ENCODE measurements around the gene AACS. TPM values are rescaled to one million over a fixed set of nuclear protein-coding genes. Genes with fewer than 3 reads are reported as not detected.
A peak's percentile ranks its signal among the peaks of the same experiment; 100 is the strongest.
"Not testable (repeated sequence)": the region's sequence is repeated elsewhere in the genome, so short reads cannot be mapped to it uniquely, and the experiment has no call there.

AACS gene
- total RNA-seq, 2 donors from 2014 or later: 36.7 to 54.6 TPM

DNA sequence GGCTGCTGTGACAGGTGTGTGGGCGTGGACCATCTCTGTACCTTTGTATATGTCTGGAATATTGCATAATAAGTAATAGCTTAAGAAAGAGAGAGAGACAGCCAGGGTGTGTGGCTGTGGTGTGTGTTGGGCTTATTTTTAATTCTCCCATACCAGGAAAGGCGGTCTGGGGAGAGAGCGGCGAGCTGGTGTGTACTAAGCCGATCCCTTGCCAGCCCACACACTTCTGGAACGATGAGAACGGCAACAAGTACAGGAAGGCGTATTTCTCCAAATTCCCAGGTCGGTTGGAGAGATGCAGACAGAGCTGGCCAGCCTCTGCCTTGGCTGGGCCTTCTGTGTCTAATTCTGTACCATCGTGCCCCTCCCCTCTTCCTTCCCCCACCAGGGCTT lies 63.9 kb downstream of the AACS start:
- DNase-seq (ENCODE audit: low spot score): no peak
- Mint-ChIP-seq H3K4me1 (ENCODE audit: low read depth in 2 of 2) (no peaks in the 10 kb centered on the region), H3K36me3 (no peaks in the 10 kb centered on the region), H3K9me3 (no peaks in the 10 kb centered on the region), H3K27ac (peak overlapping the region in 1 of 2 donors; percentile 7), H3K27me3 (no peaks in the 10 kb centered on the region), H3K4me3 (no peak overlapping the region)
- ATAC-seq: no peak

DNA sequence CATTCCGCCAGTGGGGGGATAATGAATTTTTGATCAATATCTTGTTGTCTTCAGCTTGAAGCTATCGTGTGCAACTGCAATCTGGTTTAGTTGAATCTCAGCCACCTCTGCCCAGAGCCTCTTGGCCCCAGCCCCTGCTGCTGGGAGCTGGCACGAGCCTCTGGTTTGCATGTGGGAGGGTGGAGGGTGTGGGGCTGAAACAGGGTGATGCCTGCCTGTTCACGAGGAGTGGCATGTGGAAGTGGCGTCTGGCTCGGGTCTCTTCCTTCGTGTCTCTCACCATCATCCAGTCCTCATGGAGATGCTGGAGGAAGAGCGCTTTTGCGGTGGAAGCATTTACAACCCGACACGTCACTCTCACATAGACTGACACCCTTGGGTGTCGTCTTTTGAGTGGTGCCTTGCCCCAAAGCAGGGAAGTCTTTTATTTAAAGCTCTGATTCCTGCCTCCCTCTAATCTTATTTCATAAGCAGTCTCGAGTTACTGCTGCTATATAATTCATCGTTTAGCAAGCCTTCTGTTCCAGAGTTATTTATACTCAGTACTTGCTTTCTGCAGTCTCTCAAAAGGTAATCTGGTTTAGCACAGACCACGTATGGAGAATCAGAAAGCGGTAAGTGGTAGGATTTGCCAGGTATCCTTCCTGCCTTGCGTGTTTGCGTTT lies 64.5 kb downstream of the AACS start:
- no peaks in the 10 kb centered on the region for H3K27me3 Mint-ChIP-seq
- H3K4me3 Mint-ChIP-seq: no peak overlapping the region
- no peak for ATAC-seq
- H3K36me3 Mint-ChIP-seq: no peaks in the 10 kb centered on the region
- no peaks in the 10 kb centered on the region for H3K4me1 Mint-ChIP-seq (ENCODE audit: low read depth in 2 of 2)
- no peaks in the 10 kb centered on the region for H3K9me3 Mint-ChIP-seq
- no peak overlapping the region for H3K27ac Mint-ChIP-seq
- no peak for DNase-seq (ENCODE audit: low spot score)

DNA sequence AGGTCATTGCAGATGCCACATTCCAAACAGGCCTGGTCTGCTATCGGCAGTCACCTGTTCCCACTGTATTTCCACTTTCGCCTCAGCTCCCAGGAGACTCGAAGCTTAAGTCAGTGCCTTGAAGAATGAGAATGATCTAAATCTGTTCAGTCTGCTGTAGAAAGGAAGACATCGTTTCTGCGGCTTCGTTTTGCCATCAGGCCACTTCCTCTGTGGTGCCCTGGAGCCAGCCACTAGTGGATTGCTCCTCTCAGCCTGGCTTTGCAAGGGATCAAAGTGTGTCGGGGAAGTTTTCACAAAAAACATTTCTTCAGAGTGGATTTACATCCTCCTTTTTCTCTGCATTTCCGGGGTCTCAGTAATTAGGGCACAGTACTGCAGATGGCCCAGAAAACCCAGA lies 66.7 kb downstream of the AACS start:
- DNase-seq (ENCODE audit: low spot score) (no peak), ATAC-seq (no peak)
- Mint-ChIP-seq H3K4me3 (no peak overlapping the region), H3K27ac (no peak overlapping the region), H3K9me3 (no peaks in the 10 kb centered on the region), H3K4me1 (ENCODE audit: low read depth in 2 of 2) (no peaks in the 10 kb centered on the region), H3K27me3 (no peaks in the 10 kb centered on the region), H3K36me3 (no peaks in the 10 kb centered on the region)

DNA sequence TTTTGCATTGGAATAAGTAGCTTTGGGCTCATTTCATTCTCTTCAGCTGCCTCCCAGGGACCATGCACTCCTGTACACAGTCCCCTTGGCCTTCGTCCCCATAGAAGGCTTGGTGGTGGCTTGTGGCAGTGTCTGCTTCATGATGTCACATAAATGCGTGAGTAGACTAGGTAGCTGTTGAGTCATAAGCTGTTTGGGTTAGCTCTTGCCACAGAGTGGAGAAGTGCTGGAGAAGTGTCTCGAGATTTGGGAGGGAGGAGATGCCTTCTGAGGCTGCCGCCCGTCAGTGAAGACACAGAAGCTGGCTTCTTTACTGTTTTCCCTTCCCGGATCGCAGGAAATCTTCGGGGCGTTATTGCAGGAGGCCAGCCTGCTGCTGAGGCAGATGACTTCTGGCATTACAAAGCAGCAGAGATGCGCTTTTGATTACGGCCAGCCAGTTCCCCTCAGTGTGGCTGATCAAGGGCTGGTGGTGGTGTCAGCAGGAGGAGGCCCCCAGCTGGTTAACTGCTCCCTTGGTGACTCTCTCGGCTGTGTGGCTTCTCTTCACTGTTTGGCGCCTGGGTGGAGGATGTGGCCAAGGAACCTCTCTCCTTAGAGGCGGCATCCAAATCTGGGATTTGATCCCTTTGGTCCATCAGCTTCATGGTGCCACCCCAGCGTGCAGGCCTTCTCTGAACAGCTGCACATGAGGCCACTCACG lies 67.6 kb downstream of the AACS start:
- no peaks in the 10 kb centered on the region for H3K36me3 Mint-ChIP-seq
- no peaks in the 10 kb centered on the region for H3K9me3 Mint-ChIP-seq
- no peaks in the 10 kb centered on the region for H3K27me3 Mint-ChIP-seq
- H3K4me1 Mint-ChIP-seq (ENCODE audit: low read depth in 2 of 2): no peaks in the 10 kb centered on the region
- H3K4me3 Mint-ChIP-seq: no peak overlapping the region
- no peak for ATAC-seq
- H3K27ac Mint-ChIP-seq: no peak overlapping the region
- no peak for DNase-seq (ENCODE audit: low spot score)

DNA sequence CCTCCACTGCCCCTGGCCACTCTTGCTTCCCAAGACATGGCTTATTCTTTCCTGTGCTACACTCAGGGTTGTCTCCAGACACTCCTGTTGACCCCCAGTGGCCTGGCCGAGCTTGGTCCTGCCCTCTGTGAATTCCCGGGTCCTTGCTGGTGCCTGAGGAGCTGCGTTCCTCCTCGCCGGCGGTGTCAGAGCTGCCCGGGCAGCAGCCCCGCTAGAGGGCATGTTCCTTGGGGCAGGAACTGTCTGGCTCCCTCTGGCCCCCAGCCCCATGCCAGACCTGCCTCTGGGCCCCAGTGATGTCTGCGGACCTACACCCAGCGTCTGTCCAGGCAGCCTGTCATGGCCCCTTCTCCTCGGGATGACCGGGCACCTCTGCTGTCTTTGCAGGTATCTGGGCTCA lies 68.4 kb downstream of the AACS start:
- Mint-ChIP-seq H3K9me3 (no peaks in the 10 kb centered on the region), H3K27me3 (no peaks in the 10 kb centered on the region), H3K36me3 (no peaks in the 10 kb centered on the region), H3K4me3 (no peak overlapping the region), H3K4me1 (ENCODE audit: low read depth in 2 of 2) (no peaks in the 10 kb centered on the region), H3K27ac (no peak overlapping the region)
- ATAC-seq (no peak), DNase-seq (ENCODE audit: low spot score) (no peak)

DNA sequence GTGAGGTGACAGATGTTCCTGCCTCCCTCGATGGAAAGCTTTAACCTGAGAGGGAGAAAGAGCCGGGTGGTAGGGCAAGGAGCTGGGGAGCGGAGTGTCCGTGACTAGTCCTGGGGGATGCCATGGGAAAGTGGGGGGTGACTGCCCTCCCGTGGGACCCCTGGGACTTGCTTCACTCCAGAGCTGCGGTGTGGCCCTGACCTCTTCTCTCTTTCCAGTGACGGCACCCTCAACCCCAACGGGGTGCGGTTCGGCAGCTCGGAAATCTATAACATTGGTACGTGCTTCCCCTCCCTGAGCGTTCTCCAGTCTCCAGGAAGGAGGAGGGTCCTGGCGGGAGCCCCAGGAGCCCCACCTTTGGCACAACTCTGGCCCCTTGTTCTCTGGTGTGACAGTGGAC lies 69.3 kb downstream of the AACS start:
- DNase-seq (ENCODE audit: low spot score): no peak
- Mint-ChIP-seq H3K4me1 (ENCODE audit: low read depth in 2 of 2) (no peaks in the 10 kb centered on the region), H3K27me3 (no peaks in the 10 kb centered on the region)

DNA sequence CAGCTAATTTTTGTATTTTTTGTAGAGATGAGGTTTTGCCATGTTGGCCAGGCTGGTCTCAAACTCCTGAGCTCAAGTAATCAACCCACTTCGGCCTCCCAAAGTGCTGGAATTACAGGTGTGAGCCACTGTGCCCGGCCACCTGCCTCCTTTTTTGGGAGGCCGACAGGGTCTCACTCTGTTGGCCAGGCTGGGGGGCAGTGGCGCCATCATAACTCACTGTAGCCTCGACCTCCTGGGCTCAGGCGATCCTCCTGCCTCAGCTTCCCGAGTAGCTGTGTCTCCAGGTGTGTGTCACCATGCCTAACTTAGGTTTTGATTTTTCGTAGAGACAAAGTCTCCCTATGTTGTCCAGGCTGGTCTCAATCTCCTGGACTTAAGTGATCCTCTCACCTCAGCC lies 70.7 kb downstream of the AACS start:
- Mint-ChIP-seq H3K4me1 (ENCODE audit: low read depth in 2 of 2) (no peaks in the 10 kb centered on the region), H3K27ac (no peak overlapping the region), H3K36me3 (no peaks in the 10 kb centered on the region), H3K9me3 (no peaks in the 10 kb centered on the region), H3K4me3 (no peak overlapping the region), H3K27me3 (no peaks in the 10 kb centered on the region)
- DNase-seq (ENCODE audit: low spot score) (no peak), ATAC-seq (no peak)

More for the DNA sequence above, 69.3 kb downstream of the AACS start:
- Mint-ChIP-seq H3K4me3 (no peak overlapping the region), H3K27ac (no peak overlapping the region), H3K36me3 (no peaks in the 10 kb centered on the region), H3K9me3 (no peaks in the 10 kb centered on the region)
- no peak for ATAC-seq

DNA sequence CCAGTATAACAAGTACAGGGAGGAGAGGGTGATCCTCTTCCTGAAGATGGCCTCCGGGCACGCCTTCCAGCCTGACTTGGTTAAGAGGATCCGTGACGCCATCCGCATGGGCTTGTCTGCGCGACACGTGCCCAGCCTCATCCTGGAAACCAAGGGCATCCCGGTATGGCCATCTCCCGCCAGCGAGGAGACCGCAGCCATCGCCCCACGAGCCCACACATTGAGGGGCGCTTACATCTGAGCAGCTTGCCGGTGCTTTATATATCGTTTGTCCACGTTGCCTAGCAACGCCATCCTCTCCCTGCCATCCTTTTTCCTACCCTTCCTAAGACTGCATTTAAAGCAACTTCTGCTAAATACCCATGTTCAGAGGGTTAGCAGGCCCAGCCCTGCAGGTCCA lies 71.5 kb downstream of the AACS start:
- Mint-ChIP-seq H3K27me3 (no peaks in the 10 kb centered on the region), H3K4me3 (no peak overlapping the region), H3K27ac (no peak overlapping the region), H3K9me3 (no peaks in the 10 kb centered on the region), H3K4me1 (ENCODE audit: low read depth in 2 of 2) (no peaks in the 10 kb centered on the region), H3K36me3 (no peaks in the 10 kb centered on the region)
- ATAC-seq (no peak), DNase-seq (ENCODE audit: low spot score) (no peak)

DNA sequence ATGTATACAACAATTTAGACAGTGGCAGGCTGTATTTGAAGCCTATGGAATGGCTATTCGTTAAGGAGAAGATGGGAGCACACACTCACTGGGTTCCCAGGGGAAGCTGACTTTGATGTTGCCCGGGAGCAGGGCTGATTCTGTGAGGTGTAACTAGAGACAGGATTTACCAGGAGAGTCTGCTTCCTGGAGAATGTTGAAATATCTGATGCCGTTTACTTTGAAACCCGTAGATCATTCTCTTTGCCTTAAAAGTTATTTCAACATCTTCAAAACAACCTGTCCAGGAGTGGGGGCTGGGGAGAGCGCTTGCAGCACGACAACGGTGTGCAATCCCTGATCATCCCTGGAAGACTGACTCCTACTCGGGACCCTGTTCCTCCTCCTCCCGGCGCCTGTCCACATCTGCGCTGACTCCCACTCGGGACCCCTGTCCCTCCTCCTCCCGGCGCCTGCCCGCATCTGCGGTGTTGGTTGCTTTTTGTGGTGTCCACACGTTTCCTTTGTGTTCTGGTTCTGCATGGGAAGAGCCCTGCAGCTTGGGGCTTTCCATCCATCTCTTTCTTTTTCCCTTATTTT lies 72.6 kb downstream of the AACS start:
- H3K4me3 Mint-ChIP-seq: no peak overlapping the region
- no peaks in the 10 kb centered on the region for H3K36me3 Mint-ChIP-seq
- H3K4me1 Mint-ChIP-seq (ENCODE audit: low read depth in 2 of 2): no peaks in the 10 kb centered on the region
- no peak overlapping the region for H3K27ac Mint-ChIP-seq
- H3K27me3 Mint-ChIP-seq: no peaks in the 10 kb centered on the region
- DNase-seq (ENCODE audit: low spot score) (no peak), ATAC-seq (no peak)
- H3K9me3 Mint-ChIP-seq: no peaks in the 10 kb centered on the region

DNA sequence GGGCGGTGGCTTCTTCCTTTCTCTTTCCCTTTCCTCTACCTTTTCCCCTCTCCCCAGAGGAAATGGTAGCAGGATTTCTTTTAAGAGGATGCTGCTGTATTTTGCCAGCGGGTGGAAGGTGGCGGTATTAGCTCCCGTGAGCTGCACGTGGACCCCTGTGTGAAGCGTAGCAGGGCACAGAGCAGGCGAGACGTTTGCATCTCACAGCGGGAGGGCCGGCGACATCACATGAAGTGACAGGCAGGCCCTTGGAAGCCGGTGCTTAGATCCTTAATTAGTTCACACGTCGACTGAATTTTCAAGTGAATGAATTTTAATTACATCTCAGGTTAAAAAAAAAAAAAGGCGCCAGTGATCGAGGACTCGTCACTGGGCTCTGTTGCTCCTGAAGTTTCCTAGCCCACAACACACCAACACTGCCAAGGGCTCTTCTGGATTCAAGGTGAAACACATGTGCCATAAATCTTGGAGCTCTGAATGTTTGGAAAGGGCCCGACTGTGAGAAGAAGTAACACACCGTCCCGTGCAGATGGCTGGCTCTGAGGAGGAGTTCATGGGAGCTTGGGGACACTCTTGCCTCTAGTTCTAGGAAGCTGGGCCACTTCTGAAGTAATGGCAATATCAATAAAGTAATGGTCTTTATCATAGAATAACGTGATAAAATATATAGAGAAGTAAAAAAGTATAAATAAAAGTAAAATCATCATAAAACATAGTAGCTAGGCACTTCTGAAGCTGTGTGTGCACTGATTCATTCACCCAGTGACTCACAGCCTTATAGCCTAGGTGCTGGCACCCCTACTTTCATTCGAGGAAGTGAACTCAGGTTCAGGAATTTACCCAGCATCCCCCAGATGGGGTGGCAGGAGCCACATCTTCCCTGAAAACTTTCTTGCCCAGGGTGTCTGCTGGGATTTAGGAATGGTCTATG lies 75.3 kb downstream of the AACS start:
- Mint-ChIP-seq H3K36me3 (no peaks in the 10 kb centered on the region), H3K4me1 (ENCODE audit: low read depth in 2 of 2) (no peaks in the 10 kb centered on the region), H3K9me3 (no peaks in the 10 kb centered on the region), H3K27me3 (no peaks in the 10 kb centered on the region), H3K4me3 (no peak overlapping the region), H3K27ac (no peak overlapping the region)
- no peak for DNase-seq (ENCODE audit: low spot score)
- ATAC-seq: no peak

DNA sequence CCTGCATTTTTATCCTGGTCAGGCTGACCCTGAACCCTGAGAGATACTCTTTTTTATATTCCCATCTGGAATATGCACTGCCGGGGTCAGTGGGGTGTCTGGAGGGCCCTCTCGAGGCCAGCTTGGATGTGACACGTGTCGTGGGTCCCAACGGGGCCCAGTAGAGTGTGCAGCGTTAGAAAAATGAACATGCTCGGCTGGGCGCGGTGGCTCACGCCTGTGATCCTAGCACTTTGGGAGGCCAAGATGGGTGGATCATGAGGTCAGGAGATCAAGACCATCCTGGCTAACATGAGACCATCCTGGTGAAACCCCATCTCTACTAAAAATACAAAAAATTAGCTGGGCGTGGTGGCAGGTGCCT lies 76.0 kb downstream of the AACS start:
- H3K27ac Mint-ChIP-seq; H3K4me1 Mint-ChIP-seq (ENCODE audit: low read depth in 2 of 2); H3K27me3 Mint-ChIP-seq; H3K36me3 Mint-ChIP-seq; H3K9me3 Mint-ChIP-seq; DNase-seq (ENCODE audit: low spot score); H3K4me3 Mint-ChIP-seq; ATAC-seq: not testable (repeated sequence)

DNA sequence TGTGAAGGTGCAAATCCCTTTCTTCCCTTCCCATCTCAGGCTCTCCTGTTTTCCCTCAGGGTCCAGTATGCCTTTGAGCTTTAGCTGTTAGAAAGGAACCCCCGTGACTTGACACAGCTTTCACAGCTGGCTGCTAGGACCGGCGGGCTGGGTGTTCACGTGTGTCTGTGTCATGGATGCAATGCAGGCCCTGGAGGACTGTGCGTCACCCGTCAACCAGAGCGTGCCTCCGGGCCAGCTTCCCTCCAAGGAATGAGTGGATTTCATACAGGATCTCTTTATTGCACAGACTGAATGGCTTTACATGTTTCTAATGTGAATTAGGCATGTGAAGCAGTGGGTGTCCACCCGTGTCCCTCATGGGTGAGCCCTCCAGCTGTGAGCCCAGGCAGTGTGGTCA lies 77.4 kb downstream of the AACS start:
- no peaks in the 10 kb centered on the region for H3K27me3 Mint-ChIP-seq
- no peaks in the 10 kb centered on the region for H3K36me3 Mint-ChIP-seq
- H3K9me3 Mint-ChIP-seq: no peaks in the 10 kb centered on the region
- H3K4me1 Mint-ChIP-seq (ENCODE audit: low read depth in 2 of 2): no peaks in the 10 kb centered on the region
- no peak overlapping the region for H3K27ac Mint-ChIP-seq
- DNase-seq (ENCODE audit: low spot score) (no peak), ATAC-seq (no peak)
- H3K4me3 Mint-ChIP-seq: no peak overlapping the region

DNA sequence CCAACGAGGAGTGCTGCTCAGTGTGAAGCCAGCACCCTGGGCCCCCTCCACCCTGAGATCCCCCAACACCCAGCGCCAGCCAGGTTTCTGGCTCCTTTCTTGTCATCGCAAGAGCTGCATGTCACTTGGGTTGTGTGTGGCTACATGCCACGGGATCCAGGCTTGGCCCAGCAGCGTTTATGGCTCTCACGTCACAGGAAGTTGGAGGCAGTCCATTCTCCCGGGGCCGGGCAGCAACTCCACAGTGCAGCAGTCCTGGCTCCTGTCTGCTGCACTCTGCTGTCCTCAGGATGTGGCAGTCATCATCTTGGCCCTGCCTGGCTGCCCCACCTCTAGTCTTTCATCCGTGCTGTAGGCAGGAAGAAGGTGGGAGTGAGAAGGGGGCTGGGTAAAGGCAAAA lies 78.3 kb downstream of the AACS start:
- H3K9me3 Mint-ChIP-seq: no peaks in the 10 kb centered on the region
- no peak overlapping the region for H3K4me3 Mint-ChIP-seq
- ATAC-seq (no peak), DNase-seq (ENCODE audit: low spot score) (no peak)
- H3K36me3 Mint-ChIP-seq: no peaks in the 10 kb centered on the region
- H3K27ac Mint-ChIP-seq: no peak overlapping the region
- no peaks in the 10 kb centered on the region for H3K27me3 Mint-ChIP-seq
- no peaks in the 10 kb centered on the region for H3K4me1 Mint-ChIP-seq (ENCODE audit: low read depth in 2 of 2)

DNA sequence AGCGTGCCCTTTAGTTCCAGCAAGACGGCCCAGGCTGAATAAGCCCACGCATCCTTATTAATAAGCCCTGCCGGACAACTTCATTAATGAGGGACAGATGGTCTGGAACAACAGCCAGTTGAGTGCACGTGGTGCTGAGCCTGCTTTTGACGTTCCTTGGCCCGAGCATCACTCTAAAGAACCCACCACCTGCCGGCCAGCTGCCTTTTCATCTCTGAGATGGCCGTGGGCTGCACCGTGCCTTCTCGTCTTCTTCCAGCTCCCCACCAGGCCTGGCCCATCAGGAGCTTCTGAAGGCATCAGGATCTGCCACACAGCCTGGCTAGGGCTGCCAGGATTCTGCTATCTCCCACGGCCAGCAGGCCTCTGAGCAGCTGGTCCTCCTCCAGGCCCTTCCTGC lies 80.0 kb downstream of the AACS start:
- no peaks in the 10 kb centered on the region for H3K27me3 Mint-ChIP-seq
- H3K36me3 Mint-ChIP-seq: no peaks in the 10 kb centered on the region
- no peaks in the 10 kb centered on the region for H3K9me3 Mint-ChIP-seq
- no peak for ATAC-seq
- H3K27ac Mint-ChIP-seq: no peak overlapping the region
- no peak for DNase-seq (ENCODE audit: low spot score)
- no peaks in the 10 kb centered on the region for H3K4me1 Mint-ChIP-seq (ENCODE audit: low read depth in 2 of 2)
- no peak overlapping the region for H3K4me3 Mint-ChIP-seq
